HG02943 (cell line): ENCODE data around the gene AAGAB.

Experiments used
- ATAC-seq: cut with Tn5 transposase; IDR thresholded peaks from one replicate; pipeline ENCODE4 v1.9.1; 2021; ENCODE audit warnings: mild to moderate bottlenecking, low read depth, moderate library complexity; ENCODE audit not compliant: unreplicated experiment

The AAGAB gene

GRCh38 chr15:67212684-67213367 is 41.6 kb downstream of the AAGAB start:
- no peak for ATAC-seq

- no peak for ATAC-seq
Measured at GRCh38 chr15:67210555-67211168, 43.8 kb downstream of the AAGAB start.

GRCh38 chr15:67208396-67208795 is 46.1 kb downstream of the AAGAB start:
- ATAC-seq = no peak

- ATAC-seq = no peak
Measured at GRCh38 chr15:67207555-67208207, 46.8 kb downstream of the AAGAB start.

- ATAC-seq = no peak
Measured at GRCh38 chr15:67202991-67203390, 51.5 kb downstream of the AAGAB start.

- ATAC-seq = no peak
Measured at GRCh38 chr15:67202091-67202490, 52.4 kb downstream of the AAGAB start.

- ATAC-seq = no peak
Measured at GRCh38 chr15:67201136-67201535, 53.3 kb downstream of the AAGAB start.

- ATAC-seq = no peak
Measured at GRCh38 chr15:67199881-67200763, 54.3 kb downstream of the AAGAB start.

GRCh38 chr15:67199391-67199790 is 55.1 kb downstream of the AAGAB start:
- ATAC-seq = no peak

GRCh38 chr15:67198157-67198754 is 56.2 kb downstream of the AAGAB start:
- ATAC-seq = no peak

GRCh38 chr15:67197364-67197695 is 57.1 kb downstream of the AAGAB start:
- ATAC-seq = no peak

GRCh38 chr15:67196672-67197363 is 57.6 kb downstream of the AAGAB start:
- ATAC-seq = no peak

- no peak for ATAC-seq
Measured at GRCh38 chr15:67196222-67196621, 58.2 kb downstream of the AAGAB start.

- ATAC-seq = no peak
Measured at GRCh38 chr15:67195305-67195704, 59.2 kb downstream of the AAGAB start.

- ATAC-seq = no peak
Measured at GRCh38 chr15:67194171-67195114, 60.0 kb downstream of the AAGAB start.

GRCh38 chr15:67193223-67193990 is 61.1 kb downstream of the AAGAB start:
- ATAC-seq = no peak

- no peak for ATAC-seq
Measured at GRCh38 chr15:67192185-67192820, 62.2 kb downstream of the AAGAB start.

- ATAC-seq = no peak
Measured at GRCh38 chr15:67190813-67191212, 63.6 kb downstream of the AAGAB start.
